NCI-H1436 (cell line): ENCODE results near the gene ST8SIA4.

Source experiments
- DNase-seq: peaks from one replicate; lab custom pipeline; 2025; lab: John Stamatoyannopoulos, UW

Gene ST8SIA4

DNA sequence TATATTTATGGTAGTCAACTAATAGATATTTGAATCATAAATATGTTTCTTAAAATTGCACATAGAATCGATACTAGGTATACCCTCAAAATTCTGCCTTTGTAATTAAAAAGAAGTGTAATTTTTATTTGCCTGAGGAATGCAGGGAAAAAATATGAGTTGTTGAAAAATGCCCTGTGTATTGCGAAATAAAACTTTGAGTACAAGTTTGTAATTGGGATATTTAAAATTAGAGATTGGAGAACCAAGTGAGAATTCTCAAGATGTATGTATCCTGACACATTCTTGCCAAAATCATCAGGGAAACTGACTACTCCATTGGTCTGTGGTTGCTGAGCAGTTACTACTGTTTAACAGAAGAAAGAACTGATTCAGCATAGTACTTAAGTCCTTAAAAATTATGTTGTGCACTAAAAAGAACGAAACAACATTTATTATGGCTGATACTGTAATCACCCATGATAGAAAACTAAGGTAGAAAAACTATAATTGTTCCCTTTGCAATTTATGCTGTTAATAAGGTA lies 36.0 kb downstream of the ST8SIA4 start:
- DNase-seq, result no peak

DNA sequence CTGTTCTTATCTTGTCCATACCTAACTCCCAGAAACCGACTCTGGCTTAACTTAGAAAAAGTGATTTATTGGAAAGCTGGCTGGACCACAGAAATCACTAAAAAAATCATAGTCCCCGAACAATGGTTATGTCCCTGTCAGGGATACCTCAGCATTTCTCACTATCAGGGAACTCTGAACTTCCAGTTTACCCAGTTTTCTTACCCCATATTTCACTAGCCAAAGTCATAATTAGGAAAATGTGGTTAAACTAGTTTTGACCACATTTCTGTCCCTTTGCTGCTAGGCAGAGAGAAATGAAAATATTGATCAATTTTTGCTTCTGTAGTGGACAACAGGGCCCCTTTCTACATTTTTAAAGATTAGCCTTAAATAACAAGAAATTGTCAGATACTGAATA lies 38.2 kb downstream of the ST8SIA4 start:
- DNase-seq, result no peak

DNA sequence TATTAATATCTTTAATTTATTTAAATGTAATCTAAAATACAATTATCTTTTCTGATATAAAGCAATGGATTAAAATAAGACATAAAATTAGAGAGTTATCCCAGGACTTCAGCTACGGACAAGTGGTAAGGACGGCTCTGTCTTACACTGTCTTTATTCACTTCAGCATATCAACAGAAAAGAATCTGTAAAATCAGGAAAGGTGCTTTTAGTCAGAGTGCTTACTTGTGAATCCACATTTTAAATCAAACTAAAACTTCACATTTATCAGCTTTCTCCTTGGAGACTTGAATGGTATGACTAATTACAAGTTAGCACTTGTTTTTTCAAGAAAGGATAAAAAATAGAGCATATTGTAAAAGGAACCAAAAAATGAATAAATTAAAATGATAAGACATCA lies 39.3 kb downstream of the ST8SIA4 start:
- DNase-seq, result no peak

DNA sequence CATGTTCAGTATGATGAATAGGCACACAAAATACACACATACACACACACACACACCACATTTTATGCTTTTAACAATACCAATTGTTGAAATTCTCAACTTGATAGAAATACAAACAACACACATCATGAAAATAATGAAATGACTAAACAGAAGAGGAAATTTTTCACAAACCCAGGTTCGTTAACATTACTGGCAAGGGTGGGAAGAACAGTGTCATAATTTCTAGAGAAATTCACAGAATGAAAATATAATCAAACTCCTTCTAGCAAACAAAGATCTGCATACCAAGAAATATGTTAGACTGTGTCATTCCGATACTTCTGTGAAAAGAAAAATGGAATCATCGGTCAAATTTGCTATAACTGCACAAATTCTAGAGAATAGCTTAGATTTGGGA lies 41.9 kb downstream of the ST8SIA4 start:
- DNase-seq, result no peak

GRCh38 chr5:100860407-100860806 lies 42.7 kb downstream of the ST8SIA4 start:
- no peak for DNase-seq

DNA sequence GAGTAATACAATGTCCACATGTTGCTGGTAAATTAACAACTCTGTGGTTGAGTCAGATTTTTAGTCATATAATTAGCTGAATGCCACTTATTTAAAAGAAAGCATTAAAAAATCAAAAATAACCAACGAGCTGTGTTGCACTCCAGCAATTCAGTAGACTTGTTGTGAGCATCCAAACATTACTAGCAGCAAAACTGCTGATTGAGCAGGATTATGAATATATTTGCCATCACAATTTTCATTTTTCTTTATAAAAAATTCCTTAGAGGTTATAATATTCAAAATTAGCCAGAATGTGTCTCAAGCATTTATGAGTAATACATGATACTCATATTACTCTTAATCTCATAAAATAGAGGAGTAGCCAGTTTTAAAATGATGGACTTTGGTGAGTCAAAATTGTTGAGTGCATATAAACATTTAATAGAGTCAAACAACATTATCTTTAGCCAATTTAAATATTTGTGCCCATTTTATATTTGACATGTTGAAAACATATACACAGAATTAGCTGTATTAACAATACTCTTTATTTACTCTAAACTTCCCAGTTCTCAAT lies 44.0 kb downstream of the ST8SIA4 start:
- no peak for DNase-seq

GRCh38 chr5:100856462-100856861 lies 46.6 kb downstream of the ST8SIA4 start:
- DNase-seq, result no peak

DNA sequence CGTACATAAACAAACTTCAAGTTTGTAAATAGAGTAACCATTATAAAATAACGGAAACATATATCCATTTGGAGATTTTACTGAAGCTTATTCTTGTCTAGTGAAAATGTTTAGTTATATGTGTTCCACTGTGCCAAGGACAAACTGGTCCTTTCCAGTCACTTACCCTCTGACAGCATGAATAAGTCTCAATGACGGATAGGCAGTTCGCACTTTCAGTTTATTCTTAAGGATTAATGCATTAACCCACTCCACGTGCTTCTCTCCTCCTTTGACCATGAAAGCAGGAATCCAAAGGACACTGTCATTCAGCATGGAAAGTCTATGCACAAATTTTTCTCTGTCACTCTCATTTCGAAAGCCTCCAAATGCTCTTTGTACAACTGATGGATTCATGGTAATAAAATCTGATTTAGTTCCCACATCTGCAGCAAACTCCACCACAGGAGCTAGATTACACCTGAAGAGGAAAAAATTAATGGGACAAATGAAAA lies 47.1 kb downstream of the ST8SIA4 start:
- DNase-seq, result no peak

DNA sequence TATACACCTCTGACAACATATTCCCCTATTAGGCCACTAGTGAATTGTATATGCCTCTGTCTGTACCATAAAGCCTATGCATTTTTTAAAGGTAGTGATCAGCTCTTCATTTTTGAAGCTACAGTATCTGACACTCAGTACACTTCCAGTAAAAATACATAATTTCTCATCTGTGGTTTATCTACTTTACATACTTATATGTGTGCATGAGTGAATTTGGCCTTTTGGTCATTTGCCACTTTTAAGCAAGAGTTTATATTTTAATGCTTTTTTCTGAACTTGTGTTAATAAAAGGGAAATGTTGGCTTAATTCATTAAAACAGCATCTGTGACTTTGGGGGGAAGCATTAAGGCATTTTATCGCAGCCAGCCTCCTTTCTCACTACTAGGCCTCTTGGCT lies 47.8 kb downstream of the ST8SIA4 start:
- no peak for DNase-seq

DNA sequence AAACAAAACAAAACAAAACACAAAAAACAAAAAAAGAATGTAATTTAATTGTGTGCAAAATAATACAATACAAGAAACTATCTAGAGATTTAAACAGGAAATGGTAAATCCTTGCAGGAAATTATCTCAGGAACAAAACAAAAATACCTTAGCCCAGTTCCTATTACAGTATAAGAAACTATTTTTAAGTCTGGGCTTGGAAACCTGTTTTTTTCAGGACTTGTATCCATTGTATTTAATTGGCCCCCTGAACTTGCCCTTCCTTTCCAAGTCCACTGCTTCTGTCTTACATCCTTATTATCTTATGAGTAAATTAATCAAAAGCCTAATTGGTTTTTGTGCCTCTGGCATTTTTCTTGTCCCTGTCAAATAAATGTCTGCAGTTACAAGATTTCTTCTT lies 48.5 kb downstream of the ST8SIA4 start:
- no peak for DNase-seq

DNA sequence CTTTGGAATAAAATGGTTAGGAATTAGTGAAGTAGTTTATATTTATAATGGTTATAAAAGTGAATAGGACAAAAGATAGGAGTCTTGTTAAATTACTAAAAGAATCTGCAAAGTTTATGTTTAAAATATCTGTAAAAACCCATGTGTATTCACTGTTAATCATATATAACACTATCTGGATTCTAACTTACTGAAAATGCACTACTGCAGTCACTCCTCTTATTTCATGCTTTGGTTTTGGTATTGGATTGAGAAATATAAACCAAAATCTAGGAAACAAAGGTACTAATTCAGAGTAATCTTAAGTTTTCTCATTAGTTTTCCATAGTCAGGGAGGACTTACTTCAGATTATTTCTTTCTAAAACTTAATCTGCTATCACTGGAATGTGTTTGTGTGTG lies 49.5 kb downstream of the ST8SIA4 start:
- no peak for DNase-seq

- no peak for DNase-seq
Observed at GRCh38 chr5:100852988-100853449, 50.1 kb downstream of the ST8SIA4 start.

DNA sequence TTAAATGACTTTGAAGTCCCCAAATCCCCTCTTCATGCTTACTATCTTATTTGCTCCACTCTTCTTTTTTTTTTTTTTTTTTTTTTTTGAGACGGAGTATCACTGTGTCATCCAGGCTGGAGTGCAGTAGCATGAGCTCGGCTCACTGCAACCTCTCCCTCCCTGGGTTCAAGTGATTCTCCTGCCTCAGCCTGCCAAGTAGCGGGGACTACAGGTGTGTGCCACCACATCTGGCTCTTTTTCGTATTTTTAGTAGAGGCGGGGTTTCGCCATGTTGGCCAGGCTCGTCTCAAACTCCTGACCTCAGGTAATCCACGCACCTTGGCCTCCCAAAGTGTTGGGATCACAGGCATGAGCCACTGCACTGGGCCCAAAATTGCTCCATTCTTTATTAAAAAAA lies 51.0 kb downstream of the ST8SIA4 start:
- DNase-seq, result no peak

GRCh38 chr5:100846772-100847171 lies 56.3 kb downstream of the ST8SIA4 start:
- DNase-seq, result no peak

GRCh38 chr5:100842080-100842479 lies 61.0 kb downstream of the ST8SIA4 start:
- DNase-seq, result no peak

- no peak for DNase-seq
Observed at GRCh38 chr5:100841358-100842076, 61.6 kb downstream of the ST8SIA4 start.

- DNase-seq, result no peak
Observed at GRCh38 chr5:100840789-100841188, 62.3 kb downstream of the ST8SIA4 start.

DNA sequence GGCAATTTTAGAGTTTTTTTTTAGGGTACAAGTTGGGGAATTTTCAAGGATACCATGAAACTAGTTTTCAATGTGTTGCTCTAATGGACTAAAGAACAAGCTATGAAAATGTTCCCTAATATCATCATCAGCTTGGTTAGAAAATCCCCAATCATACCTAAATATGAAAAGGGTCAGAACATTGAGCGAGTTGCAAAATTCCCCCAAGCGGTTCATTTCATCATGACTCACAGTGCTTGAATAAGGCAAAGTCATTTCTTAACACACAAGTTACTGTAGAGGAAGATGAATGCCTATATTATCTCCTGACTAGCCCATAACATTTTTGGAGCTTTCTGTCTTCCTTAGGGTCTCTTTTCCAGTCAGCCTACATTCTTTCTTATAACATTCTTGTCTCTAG lies 62.7 kb downstream of the ST8SIA4 start:
- no peak for DNase-seq

GRCh38 chr5:100838048-100838473 lies 65.0 kb downstream of the ST8SIA4 start:
- no peak for DNase-seq

DNA sequence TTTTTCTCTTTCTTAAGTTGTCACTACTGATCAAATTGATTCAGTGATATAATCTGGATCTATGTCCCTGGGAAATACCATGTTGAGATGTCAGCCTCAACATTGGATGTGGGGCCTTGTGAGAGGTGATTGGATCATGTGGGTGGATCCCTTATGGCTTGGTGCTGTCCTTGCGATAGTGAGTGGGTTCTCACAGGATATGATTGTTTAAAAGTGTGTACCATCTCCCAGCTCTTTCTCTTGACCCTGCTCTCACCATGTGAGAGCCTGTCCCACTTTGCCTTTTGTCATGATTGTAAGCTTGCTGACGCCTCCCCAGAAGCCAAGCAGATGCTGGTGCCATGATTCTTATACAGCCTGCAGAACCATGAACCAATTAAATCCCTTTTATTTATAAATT lies 68.6 kb downstream of the ST8SIA4 start:
- no peak for DNase-seq

DNA sequence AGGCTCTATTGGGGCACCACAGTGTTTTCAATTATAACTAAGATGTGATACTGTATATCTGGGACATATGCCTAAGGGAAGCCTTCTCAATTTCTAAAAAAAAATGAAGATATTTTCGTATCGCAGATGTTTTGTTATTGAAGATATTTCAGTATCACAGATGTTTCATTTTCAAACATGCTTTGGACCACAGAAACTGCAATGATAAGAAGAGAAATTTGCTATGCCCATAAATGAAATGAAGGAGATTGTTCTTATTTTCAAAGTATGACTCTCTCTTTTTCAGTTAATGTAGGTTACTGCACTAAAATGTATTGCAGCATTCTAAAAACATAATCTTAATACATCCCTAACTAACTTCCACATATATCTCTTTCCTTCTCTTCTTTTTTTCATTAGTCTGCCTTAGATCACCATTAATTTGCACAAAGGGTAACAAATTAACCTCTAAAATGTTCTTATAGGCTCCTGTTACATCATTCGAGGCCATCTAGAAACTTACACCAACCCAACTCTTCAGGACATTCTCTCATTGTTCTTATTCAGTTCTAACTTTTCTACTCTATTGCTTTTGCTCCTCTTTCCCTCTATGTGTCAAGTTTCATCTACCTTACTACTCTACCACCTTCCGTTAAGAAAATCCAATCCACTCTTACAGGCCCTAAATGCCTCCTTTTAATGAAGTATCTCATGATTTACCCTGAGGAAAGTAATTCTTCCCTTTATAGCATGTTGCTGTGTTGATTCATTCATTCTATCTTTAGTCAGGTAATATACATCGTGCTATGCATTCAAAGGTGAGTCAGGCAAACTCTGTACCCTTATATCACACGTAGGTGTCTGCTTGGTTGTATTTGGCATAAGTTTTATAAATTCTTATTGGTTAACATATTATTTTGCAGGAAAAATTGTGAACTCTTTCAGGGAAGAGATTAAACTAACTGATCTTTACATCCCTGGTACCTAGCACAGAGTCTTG lies 70.5 kb downstream of the ST8SIA4 start:
- no peak for DNase-seq

- DNase-seq, result no peak
Observed at GRCh38 chr5:100828898-100829356, 74.2 kb downstream of the ST8SIA4 start.
